GM10248 (cell line): Measurements from ENCODE around the gene ANKRD13C.

ENCODE experiments used
- CTCF ChIA-PET: fragments of 300-600 bp; sonication (Branson Sonifier 250); formaldehyde crosslinking; extraction: SDS; loops from one replicate; lab custom pipeline; 2021; ENCODE audit warnings: antibody characterized with exemption; lab: Yijun Ruan, JAX
- POLR2A ChIA-PET: fragments of 350-650 bp; sonication (Branson Sonifier 250); formaldehyde crosslinking; extraction: SDS; loops from one replicate; lab custom pipeline; 2020; ENCODE audit warnings: antibody characterized with exemption; lab: Yijun Ruan, JAX
- DNase-seq: peaks from one replicate; pipeline ENCODE4 v3.0.0; 2012; ENCODE audit errors: extremely low spot score
- TF ChIP-seq, protein P1 (sequence below): IDR thresholded peaks from 2 replicates; pipeline ENCODE4 v1.5.1; 2012; ENCODE audit warnings: mild to moderate bottlenecking, low read depth; ENCODE audit errors: extremely low read depth, missing control alignments, control extremely low read depth

The ANKRD13C gene

GRCh38 chr1:70396607-70397006, 42.1 kb upstream of the ANKRD13C start:
- CTCF ChIA-PET, result interaction anchor here (1.1 to 1.5 kb wide), 3 partner anchors 9 to 14 kb away, joined by 3 to 5 read pairs (median 3); no protein-coding TSS in a partner anchor
- DNase-seq, result no peak
- POLR2A ChIA-PET, result no interaction called here
- TF ChIP-seq, protein P1, sequence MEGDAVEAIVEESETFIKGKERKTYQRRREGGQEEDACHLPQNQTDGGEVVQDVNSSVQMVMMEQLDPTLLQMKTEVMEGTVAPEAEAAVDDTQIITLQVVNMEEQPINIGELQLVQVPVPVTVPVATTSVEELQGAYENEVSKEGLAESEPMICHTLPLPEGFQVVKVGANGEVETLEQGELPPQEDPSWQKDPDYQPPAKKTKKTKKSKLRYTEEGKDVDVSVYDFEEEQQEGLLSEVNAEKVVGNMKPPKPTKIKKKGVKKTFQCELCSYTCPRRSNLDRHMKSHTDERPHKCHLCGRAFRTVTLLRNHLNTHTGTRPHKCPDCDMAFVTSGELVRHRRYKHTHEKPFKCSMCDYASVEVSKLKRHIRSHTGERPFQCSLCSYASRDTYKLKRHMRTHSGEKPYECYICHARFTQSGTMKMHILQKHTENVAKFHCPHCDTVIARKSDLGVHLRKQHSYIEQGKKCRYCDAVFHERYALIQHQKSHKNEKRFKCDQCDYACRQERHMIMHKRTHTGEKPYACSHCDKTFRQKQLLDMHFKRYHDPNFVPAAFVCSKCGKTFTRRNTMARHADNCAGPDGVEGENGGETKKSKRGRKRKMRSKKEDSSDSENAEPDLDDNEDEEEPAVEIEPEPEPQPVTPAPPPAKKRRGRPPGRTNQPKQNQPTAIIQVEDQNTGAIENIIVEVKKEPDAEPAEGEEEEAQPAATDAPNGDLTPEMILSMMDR, result no peak

GRCh38 chr1:70392626-70393025, 38.1 kb upstream of the ANKRD13C start:
- ChIA-PET POLR2A (no interaction called here), CTCF (no interaction called here)
- no peak for DNase-seq
- TF ChIP-seq, protein P1, result no peak

- ChIA-PET POLR2A (no interaction called here), CTCF (interaction anchor here (1.4 to 3.7 kb wide), 3 partner anchors 9 to 15 kb away, joined by 3 to 15 read pairs (median 5); no protein-coding TSS in a partner anchor)
- TF ChIP-seq, protein P1, result no peak
- DNase-seq, result no peak
Measured at GRCh38 chr1:70387507-70387906, 33.0 kb upstream of the ANKRD13C start.

DNA sequence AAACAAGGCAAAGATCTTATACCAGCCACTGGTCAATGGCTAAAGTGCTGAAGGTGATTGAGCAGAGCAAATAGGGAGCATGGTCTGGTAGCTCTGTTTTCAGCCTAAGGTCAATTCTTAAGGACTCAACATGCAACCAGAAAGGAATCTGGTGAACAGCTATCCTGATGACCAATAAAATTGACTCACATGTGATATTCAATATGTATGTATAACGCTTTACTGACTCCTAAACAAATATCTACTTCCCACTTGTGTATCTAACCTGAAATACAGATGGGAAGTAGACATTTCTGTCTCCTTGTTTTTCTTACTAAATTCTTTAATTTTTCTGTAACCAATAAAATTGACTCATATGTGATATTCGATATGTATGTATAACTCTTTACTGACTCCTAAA, 31.6 kb upstream of the ANKRD13C start:
- TF ChIP-seq, protein P1, result no peak
- ChIA-PET CTCF (interaction anchor here (1.0 kb wide), 1 partner anchor 436 kb away, joined by 3 read pairs; no protein-coding TSS in a partner anchor), POLR2A (no interaction called here)
- DNase-seq, result no peak

DNA sequence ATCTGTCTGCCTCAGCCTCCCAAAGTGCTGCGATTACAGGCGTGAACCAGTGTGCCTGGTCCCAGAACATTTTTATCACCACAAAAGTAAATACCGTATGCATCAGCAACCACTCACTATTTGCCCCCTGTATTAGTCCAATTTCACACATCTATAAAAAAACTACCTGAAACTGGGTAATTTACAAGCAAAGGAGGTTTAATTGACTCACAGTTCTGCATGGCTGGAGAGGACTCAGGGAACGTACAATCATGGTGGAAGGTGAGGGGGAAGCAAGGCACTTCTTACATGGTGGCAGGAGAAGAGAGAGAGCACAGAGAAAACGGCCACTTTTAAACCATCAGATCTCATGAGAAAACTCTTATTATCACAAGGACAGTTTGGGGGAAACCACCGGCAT, 31.0 kb upstream of the ANKRD13C start:
- ChIA-PET POLR2A (no interaction called here), CTCF (interaction anchor here (1.0 kb wide), 1 partner anchor 437 kb away, joined by 3 read pairs; no protein-coding TSS in a partner anchor)
- DNase-seq, result no peak
- TF ChIP-seq, protein P1, result no peak

DNA sequence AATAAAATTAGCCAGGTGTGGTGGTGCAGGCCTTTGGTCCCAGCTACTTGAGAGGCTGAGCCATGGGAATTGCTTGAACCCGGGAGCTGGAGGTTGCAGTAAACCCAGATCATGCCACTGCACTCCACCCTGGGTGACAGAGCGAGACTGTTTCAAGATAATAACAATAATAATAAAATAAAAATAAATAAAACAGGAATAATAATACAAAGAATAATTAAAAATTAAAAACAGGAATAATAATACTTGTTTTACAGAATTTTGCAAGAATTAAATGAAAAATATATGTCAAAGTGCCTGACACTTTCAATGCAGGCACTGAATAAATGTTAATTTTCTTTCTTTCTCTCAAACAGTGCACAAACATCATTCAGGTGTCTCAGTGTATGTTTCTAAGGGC, 30.0 kb upstream of the ANKRD13C start:
- TF ChIP-seq, protein P1, result no peak
- ChIA-PET POLR2A (no interaction called here), CTCF (no interaction called here)
- no peak for DNase-seq
